Right ventricle myocardium inferior (tissue), 1 donor: ENCODE data around the gene FAM181A. TPM values are rescaled to one million over a fixed set of nuclear protein-coding genes. Genes with fewer than 3 reads are reported as not detected.

Source experiments
- ATAC-seq: fragments of 200-7000 bp; cut with Tn5 transposase; one replicate; pipeline ENCODE4 v1.9.1; 2020; ENCODE audit warnings: mild to moderate bottlenecking, moderate library complexity
- DNase-seq: peaks from one replicate; pipeline ENCODE4 v3.0.0; 2021; ENCODE audit errors: missing footprints
- intact Hi-C: fragments of 100-400 bp; cut with DNase I; formaldehyde crosslinking; loops from one replicate; pipeline ENCODE4 v1.11.0; 2022
- total RNA-seq: library from RNA; stranded (reverse); fragmentation: NEBNext Ultra II Directional; extraction: Animal tissue kit (Norgen Biotek cat#: 25700); gene quantifications from one replicate; pipeline ENCODE4 v1.2.1, GENCODE V29; 2021
- donor health status: DM: no; HTN: yes; CAD: no; lungs with severe emphysema.

The FAM181A gene
- total RNA-seq, 1 donor from 2014 or later = not detected

DNA sequence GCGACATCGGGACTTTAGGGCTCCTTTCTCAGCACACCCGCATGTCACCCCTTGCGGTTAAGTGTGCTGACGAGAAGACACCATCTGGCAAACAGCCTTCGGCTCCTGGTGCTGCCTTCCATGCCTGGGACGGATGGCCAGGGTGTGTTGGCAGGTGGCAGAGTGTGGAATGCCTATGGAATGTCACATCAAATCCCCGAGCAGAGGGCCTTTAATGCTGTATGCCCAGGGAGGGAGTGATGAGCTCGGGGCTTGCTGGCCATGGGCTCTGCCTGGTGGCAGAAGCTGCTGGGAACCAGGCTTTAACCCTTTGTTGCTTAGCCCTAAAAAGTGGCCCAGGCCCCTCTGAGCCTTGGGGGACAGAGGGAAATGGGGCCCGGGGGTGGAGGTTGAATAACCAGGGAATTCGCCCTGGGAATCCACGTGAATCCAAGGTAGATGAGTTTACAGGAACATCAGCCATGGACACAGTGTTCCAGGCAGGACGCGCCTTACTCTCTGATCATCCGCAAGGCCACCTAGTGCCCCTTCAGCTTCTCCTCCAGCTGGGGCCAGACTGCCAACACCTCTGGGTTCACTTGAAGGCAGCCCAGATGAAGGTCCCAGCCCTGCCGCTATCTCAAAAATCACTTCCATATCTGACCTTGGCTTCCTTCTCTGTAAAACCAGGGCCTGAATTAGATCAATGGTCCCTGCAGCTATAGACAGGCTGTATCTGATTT, 17.4 kb downstream of the FAM181A start:
- DNase-seq (no peak), ATAC-seq (peak; percentile 62)
- intact Hi-C loops = no loop called here

DNA sequence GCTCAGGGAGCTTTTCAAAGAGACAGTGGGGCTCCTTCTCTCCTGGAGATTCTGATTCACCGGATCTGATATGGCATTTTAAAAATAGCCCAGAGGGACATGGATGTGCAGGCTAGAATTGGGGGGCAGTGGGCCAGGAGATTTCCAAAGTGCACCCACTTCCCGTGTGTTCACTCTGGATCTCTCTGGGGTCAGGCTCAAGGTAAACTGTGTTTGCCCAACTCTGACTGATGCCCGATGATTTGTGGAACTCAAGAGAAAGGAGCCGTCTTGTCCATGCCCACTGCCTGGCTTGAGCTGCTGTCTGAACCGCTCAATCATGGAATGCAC, 17.9 kb downstream of the FAM181A start:
- DNase-seq (no peak), ATAC-seq (no peak)
- intact Hi-C loops = no loop called here

DNA sequence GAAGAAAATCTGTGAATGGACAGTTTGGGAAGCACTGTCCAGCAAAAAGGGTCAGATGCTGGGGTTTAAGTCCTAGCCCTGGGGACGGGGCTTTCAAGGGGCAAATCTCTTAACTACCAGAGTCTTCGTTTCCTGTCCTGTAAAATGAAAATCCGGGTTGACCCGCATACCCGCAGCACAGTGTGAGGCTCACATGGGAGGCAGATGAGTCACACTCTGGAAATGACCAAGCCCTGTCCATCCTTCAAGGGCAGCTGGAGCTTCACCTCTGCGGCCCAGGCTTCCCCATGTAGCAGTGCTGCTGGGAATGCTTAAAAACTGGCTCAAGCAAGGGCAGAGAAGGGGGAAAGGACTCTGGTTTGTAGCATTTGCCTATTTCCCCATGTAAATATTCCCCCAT, 19.0 kb downstream of the FAM181A start:
- no peak for DNase-seq
- no peak for ATAC-seq
- intact Hi-C loops = no loop called here

DNA sequence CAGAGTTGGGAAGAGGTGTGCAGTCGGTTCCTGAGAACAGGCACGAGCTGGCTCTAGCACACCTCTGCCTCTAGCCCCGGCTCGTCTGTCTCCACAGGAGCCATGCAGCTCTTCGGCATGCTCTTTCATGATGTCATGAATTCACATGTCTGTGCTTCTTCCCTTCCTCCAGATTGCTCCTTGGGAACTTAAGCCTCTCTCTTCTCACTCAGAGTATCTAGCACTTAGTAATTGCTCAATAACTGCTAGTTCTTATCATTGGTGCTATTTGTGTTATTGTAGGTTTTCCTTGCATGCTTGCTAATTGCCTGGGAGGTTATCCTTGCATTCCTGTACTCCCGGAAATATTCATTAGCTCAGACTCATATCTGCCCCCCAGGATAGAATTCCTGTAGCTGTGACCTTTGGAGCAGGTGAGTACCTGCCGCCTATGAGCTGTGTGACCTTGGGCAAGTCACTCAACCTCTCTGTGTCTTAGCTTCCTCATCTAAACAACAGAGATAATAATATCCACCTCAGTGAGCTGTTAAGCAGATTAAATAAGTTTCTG, 19.5 kb downstream of the FAM181A start:
- no peak for ATAC-seq
- no peak for DNase-seq
- intact Hi-C loops = no loop called here

DNA sequence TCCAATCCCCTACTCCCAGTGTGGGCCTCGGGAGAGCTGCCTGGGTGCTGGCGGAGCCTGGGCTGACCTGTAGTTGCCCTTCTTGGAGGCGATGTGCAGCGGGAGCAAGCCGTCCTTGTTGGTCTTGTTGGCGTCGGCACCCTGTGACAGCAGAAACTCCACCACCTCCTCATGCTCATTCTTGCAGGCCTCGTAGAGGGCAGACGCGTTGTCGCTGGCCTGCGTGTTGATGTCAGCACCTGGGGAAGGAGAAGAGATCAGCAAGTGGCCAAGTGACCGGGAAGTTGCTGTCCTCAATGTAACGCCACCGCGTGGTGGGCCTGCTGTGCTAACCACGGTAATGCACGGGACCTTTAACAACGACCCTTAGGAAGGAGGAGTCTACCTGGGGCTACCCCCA, 20.1 kb downstream of the FAM181A start:
- ATAC-seq (no peak), DNase-seq (no peak)
- intact Hi-C loops = no loop called here

DNA sequence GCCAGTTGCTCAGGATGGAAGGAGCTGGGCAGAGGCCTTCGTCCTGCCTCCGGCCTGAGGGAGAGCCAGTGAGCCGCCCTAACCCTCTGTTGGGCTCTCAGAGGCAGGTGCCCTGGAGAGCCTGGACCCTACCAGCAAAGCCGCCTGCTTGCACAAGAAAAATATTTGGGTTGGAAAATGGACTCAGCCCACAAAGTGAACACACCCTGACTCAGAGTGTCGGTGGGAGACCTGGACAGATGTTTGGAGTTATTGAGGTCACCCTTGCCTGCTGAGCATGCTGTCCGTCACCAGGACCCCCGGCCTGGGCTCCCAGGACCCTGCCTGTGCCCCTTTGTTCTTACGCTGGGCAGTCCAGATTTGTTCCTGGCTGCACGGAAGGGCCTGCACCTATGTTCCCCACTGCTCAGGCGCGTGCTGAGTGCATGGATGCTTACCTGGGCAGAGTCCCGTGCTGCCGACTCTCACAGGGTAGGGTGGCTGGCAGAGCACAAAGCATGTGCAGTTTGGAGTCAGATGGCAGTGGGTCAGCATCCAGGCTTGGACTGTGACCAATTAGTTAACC, 22.4 kb downstream of the FAM181A start:
- DNase-seq = no peak
- intact Hi-C loops = no loop called here
- ATAC-seq = no peak

DNA sequence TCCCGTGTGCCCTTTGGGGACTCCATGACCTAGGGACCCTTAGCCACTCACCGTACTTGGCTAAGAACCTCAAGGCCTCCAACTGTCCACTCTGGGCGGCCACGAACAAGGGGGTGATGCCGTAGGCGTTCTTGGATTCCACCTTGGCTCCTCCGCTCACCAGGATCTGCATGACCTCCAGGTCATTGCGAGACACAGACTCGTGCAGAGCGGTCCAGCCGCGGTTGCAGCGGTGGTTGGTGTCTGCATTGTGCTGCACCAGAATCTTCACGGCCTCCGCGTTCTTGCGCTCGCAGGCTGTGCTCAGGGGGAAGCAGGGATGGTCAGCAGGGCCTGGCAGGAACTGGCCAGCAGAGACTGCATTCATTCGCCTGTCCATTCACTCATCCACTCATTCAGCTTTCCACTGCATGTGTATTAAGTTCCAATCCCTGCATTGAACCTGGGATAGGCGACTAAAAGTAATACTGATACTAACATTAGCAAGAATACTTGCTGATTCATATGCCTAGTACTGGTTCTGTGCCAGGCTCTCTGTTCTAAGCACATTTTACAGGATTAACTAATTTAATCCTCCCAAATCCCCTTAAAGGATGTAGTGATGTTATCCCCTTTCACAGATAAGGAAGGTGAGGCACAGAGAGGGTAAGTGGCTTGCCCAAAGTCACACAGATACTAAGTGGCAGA, 23.9 kb downstream of the FAM181A start:
- intact Hi-C loops = no loop called here
- no peak for ATAC-seq
- no peak for DNase-seq

DNA sequence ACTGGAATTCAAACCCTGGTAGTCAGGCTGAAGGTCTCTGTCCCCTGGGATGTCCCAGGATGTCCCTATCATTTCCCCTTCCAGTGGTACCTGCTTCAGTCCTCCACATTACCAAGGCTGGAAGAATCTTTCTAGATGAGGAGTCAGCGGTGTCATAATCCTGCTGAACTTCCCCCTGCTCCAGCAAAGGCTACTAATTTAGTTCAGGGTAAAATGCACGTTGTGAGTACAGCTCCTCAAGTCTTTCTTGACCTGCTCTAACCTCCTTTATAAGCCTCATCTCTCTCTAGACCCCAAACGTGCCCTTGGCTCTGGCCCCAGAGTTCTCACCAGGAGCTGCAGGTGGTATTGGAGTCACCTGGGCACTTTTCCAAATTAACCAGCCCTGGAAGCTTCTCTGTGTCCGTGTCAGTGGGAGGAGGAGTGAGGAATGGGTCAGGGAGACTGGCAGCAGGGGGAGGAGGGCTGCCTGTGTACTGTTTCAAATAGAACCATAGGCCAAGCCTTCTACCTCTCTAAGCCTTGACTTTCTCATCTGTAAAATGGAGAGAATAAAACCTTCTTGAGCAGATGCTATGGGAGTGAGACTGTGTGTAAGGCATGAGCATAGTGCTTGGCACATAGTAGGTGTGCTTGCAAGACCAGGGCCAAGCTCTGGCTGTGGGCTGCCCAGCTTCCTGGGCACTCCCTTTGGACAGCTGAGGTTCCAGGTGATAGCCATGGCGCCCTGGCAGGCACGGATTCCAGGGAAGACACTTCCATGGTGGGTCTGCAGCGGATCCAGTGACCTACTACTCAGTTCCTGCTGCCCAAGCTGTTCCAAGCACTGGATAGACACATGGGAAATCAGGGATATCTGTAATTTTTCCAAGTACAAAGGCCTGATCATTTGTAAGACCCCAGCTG, 24.7 kb downstream of the FAM181A start:
- ATAC-seq (no peak), DNase-seq (peak; percentile 33)
- intact Hi-C loops = no loop called here

DNA sequence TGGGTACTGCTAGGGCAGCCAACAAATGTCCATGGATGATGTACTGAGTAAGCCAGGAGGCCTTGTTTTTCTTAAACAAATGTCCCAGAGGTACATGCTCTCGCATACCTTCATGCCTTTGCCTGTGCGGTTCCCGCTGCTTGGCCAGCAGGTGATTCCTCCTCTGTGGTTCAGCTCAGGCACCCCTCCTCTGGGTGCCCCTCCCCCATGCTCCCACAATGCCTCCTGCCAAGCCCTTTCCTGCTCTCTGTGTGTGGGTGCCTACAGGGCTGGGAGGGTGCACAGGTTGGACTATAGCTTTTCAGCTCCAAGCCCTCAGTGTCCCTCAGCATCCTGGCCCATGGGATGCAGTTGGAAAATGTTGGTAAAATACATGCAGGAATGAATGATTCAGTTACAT, 25.7 kb downstream of the FAM181A start:
- intact Hi-C loops = no loop called here
- ATAC-seq (no peak), DNase-seq (no peak)

DNA sequence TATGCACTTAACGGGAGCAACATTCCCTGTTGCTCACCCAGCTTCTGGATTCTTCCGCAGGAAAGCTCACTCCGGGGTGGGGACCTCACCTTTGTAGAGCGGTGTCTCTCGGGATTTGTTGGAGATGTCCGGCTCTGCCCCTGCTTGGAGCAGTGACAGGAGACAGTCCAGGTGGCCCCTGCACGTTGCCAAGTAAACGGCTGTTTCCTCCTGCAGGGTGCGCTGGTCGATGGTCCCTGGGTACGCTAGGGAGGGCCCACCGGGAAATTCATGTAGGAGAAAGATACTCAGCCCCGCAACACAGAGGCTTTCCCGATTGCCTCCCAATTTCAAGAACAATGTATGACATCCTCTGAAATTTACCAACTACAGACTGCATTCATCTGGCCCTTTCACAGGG, 26.1 kb downstream of the FAM181A start:
- intact Hi-C loops = no loop called here
- DNase-seq (no peak), ATAC-seq (no peak)

DNA sequence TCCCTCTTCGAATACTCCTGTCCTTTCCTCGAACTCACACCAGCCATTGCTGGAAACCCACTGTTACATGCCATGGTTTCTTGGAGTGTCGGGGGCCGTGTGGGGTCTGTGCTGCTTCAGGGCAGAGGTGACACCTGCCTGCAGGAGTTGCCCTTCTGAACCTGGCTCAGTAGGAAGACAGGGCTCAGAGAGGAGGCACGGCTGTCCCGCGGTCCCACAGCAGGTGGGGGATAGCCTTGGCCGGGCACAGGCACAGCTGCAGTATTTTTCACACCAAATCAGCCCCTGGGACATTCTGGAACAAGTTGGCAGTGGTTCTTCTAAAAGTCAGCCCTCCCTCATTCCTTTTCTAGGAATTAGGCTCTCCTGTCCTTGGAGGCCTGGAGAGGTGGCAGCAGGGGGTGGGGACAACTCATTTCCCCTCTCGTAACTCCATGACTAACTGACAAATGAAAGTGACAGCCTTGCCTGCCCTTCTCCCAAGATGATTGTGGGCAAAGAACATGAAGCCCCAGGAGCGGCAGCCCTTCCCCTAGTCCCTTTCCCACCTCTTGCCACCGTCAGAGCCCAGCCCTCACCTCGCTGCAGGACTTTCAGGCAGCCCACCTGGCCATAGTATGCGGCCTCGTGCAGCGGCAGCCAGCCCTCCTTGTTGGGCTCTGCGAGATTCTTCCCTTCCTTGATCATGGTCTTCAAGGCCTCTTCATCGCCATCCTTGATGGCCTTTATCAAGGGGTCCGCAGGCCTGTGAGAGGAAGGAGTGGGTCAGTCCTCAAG, 26.8 kb downstream of the FAM181A start:
- ATAC-seq (no peak), DNase-seq (no peak)
- intact Hi-C loops = no loop called here

DNA sequence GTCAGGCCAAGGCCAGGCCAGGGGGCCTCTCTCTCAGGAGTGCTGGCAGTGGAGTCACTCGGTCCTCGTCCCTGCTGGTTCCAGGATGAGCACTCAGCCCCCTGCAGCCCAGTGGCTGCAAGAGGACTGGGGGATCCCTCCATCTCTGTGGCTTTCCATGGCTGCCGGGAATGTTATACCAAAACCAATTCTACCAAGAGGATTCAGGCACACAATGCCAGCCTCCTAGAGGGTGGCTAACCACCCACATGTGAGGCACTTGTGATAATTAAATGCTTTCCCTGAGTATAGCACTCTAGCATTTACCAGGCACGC, 27.3 kb downstream of the FAM181A start:
- ATAC-seq (no peak), DNase-seq (no peak)
- intact Hi-C loops = no loop called here

DNA sequence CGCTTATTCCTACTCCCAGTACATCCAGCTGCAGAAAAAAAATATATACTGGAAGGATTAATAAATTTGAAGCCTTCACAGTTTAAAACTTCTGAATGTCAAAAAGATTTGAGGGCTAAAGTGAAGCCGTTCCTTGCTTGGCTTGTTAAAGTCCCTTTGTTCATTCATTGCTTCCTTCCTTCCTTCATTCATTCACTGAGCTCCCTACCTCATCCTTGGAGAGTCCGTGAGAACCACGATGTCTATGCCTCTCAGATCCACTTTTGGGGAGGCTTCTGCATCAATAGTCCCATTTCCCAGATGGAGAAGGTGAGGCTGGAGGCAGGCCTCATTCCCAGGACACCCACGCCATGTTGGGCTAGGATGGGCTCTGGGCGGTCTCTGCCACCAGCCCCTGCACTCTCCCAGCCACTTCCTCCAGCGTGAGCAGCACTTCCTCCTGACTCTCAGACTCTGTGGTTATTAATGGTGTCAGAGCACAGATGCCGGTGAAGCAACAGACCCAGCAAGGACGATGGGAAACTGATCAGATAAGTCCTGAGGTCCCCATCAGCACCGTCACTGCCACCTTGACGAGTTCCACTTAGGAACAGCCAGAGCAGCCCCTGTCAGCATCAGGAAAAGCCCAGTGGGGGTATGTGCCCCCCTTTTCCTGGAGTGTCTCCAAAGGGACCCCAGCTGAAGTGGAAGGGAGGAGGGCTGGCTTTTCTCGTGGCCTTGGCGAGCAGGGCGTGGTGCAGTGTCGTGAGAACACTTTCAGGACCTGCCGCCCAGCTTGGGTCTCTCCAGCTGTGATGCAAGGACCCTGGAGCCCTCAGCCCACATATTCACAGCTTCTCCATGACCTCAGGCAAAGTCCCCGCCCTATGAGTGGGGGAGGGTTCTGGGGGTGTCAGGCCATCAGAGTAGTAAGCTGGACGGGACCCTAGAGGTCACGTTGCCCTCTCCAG, 28.0 kb downstream of the FAM181A start:
- no peak for DNase-seq
- intact Hi-C loops = loop anchor here (5.0 kb wide), 1 partner anchor 42 kb away; the partner anchor contains the start of gene CCDC197
- no peak for ATAC-seq

DNA sequence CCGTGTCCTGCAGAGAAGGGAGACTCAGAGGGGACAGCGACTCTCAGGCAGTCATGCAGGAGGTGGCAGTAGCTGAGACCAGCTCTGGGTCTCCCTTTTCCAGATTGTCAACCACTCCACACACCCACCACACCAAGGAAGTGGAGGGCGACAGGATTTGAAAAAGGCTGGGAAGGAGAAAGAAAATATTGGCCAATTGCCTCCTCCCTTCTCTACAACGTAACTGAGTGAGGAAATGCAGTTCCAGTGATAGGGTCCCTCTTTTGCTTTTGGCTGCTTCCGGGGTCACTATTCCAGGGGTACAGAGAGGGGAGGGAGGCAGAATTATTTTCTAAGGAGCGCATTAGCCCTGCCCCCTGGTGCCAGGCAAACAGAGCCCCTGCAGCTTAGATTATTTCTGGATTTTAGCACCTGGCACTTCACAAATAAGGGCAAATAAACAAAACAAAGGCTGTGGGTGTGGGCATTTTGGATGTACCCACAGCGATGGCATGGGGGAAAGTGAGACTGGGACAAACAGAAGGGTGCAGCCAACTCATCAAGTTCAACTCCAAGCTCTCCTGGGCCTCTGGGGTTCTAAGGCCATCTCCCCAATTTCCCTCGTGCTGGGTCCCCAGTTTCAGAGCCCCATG, 28.8 kb downstream of the FAM181A start:
- no peak for ATAC-seq
- no peak for DNase-seq
- intact Hi-C loops = loop anchor here (5.0 kb wide), 1 partner anchor 41 kb away; the partner anchor contains the start of gene CCDC197

DNA sequence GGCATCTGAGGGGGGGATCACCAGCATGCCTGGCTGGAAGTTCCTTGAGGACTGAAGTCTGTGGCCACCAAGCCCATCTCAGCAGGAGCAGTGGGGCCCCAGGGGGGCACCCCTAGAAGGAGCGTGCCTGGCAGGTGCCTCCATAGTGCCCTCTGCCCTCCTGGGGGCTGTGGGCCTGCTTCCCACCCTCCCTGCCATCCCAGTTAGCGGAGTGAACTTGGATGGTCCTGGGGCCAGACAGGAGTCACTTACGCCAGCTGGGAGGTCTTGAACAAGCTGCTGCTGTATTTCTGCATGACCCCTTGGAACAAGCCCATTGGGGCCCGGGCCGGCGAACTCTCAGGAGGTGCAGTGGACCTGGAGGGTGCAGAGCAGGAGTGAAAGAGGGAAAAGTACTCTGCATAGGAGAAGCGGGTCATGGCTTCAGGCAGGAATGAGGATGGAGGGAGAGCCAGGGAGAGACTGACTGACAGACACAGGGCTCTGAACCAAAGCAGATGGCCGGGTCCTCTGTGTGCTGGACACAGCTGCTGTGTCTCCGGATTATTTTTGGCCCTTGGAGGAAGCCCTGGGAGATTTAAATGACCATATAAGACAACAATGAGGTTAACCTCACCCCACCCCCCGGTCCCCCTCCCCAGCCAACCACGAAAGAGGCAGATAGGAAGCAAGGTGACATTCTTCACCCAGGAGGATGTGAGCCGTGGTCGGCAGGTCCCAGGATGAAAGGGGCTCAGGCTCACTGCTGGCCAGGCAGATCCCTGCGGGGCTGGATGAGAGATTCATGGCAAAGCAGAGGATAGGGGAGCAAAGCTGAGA, 29.6 kb downstream of the FAM181A start:
- ATAC-seq (peak; percentile 79), DNase-seq (no peak)
- intact Hi-C loops = loop anchor here (5.0 kb wide), 1 partner anchor 41 kb away; the partner anchor contains the start of gene CCDC197

DNA sequence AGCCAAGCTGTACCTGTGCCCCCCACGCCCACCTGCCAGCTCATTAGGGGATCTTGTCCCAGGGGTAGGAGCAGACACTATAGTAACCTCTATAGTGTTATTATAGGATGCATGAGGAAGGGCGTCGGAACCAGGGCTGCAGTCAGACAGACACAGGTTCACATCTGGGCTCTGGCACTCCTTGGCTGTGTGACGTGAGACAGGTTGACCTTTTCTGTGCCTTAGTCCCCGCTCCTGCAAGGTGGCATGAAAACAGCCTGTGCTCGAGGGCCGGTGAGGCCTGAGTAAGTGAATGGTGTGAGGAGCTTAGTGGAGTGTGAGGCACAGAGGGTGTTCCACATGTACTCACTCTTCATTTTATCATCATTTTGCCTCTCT, 30.2 kb downstream of the FAM181A start:
- ATAC-seq = peak; percentile 1
- intact Hi-C loops = loop anchor here (5.0 kb wide), 1 partner anchor 40 kb away; the partner anchor contains the start of gene CCDC197
- no peak for DNase-seq
